IPS DF 6.9 (cell line): ENCODE measurements around the gene GPR6.

Experiments
- DNase-seq: peaks from one replicate; pipeline ENCODE4 v3.0.0-alpha.2; 2013; ENCODE audit warnings: low read depth, low spot score
- H3K27ac ChIP-seq: one replicate; pipeline ENCODE4 v1.5.1; 2013; ENCODE audit warnings: low read length, control low read depth
- H3K27me3 ChIP-seq: 2 replicates; pipeline ENCODE4 v1.6.1; 2013; ENCODE audit warnings: mild to moderate bottlenecking, low read length; ENCODE audit not compliant: control insufficient read depth, insufficient read depth
- H3K36me3 ChIP-seq: 2 replicates; pipeline ENCODE4 v1.6.1; 2013; ENCODE audit warnings: low read length; ENCODE audit not compliant: control insufficient read depth, insufficient read depth
- H3K4me1 ChIP-seq: 2 replicates; pipeline ENCODE4 v1.6.1; 2013; ENCODE audit warnings: low read length; ENCODE audit not compliant: control insufficient read depth, insufficient read depth
- H3K4me3 ChIP-seq: 2 replicates; pipeline ENCODE4 v1.5.1; 2013; ENCODE audit warnings: mild to moderate bottlenecking, low read length
- H3K9me3 ChIP-seq: 2 replicates; pipeline ENCODE4 v1.6.1; 2013; ENCODE audit warnings: low read length, inconsistent platforms; ENCODE audit not compliant: control insufficient read depth, insufficient read depth
- WGBS: extraction: QIAGEN DNeasy Blood & Tissue Kit; methylation state at CpG from one replicate; pipeline ENCODE4 v1.1.7; 2013; ENCODE audit warnings: mixed read lengths, missing lambda C conversion rate; ENCODE audit not compliant: insufficient read length, insufficient coverage; 5-methylcytosine and 5-hydroxymethylcytosine counted together

Gene GPR6, protein sequence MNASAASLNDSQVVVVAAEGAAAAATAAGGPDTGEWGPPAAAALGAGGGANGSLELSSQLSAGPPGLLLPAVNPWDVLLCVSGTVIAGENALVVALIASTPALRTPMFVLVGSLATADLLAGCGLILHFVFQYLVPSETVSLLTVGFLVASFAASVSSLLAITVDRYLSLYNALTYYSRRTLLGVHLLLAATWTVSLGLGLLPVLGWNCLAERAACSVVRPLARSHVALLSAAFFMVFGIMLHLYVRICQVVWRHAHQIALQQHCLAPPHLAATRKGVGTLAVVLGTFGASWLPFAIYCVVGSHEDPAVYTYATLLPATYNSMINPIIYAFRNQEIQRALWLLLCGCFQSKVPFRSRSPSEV

DNA sequence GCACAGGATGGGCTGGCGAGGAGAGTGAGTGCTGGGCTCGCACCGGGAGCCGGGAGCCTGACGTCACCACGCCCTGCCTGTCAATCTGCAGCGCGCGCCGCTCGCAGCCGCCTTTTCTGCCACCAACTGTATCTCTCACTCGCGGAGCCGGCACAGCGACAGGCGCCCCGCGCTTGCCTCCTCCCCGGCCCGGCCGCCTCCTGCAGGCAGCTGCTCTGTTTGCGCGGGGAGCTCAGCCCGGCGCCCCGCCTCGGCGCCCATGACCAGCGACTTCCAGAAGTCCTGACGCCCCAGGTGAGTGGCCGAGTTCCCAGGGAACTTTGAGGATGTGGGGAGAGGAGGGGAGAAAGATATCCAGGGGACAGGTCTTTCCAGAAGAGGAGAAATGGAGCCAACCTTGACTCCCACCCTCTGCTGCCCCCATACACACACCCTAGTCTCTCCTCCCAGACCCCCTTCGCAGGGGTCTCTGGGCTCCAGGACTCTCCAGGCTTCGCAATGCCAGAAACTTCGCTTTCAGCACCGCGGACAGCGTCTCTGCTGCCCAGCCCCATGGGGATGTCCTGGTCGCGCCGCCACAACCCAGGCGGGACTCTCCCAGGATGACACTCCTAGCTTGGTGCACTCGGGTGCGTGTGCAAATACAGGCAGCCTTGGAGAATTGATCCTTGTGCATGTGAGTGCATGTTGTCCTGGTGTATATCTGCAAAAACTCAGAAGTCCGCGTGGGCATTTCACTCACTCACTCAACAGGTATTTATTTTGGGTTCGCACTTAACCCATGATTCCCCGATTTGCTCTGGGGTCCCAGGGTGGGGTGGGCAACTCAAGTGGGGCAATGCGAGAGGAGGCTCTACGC, at the start of gene GPR6:
GPR6 (plus strand) TSS at position 138 of the 859 bp plus-strand sequence. CDS start 802 bp downstream, outside the sequence.
- H3K9me3 ChIP-seq, result no peaks in the 10 kb centered on the region
- peaks cover 3% of the 10 kb centered on the region for H3K4me1 ChIP-seq
- H3K36me3 ChIP-seq, result no peaks in the 10 kb centered on the region; the same call in 1 of the 2 replicates
- peak; percentile 78 for DNase-seq
- no CpG with 5 or more reads among the region's 50 CpGs for WGBS
- H3K27me3 ChIP-seq, result no peaks in the 10 kb centered on the region; the same call in 1 of the 2 replicates
- peak within 1 kb of the TSS; percentile 80; the same call in 1 of the 2 replicates for H3K4me3 ChIP-seq
- no peak within 1 kb of the TSS for H3K27ac ChIP-seq

- H3K36me3 ChIP-seq, result no peaks in the 10 kb centered on the region
- no peak overlapping the region for H3K27ac ChIP-seq
- WGBS, result no CpG with 5 or more reads among the region's 8 CpGs
- no peaks in the 10 kb centered on the region for H3K9me3 ChIP-seq
- no peaks in the 10 kb centered on the region for H3K27me3 ChIP-seq
- H3K4me3 ChIP-seq, result no peak overlapping the region
- no peak for DNase-seq
- no peaks in the 10 kb centered on the region for H3K4me1 ChIP-seq
Observed at GRCh38 chr6:109934293-109934692, 43.8 kb upstream of the GPR6 start.

DNA sequence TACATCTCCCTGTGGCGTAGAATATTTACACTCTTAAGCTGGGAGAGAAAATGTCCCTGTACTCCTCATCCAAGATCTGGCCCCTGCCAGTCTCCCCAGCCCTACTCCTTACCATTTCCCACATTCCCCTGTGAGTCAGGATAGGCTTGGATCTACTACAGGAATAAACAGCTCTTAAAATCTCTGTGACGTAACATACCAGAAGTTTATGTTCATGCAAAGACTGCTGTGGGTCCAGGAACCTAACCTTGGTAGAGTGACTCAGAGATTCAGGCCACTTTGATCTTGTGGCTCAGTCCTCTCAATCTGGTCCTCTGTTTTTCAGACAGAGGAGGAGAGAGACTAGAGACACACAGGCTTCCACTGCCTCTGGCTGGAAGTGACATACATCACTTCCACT, 38.5 kb upstream of the GPR6 start:
- no CpG with 5 or more reads among the region's 2 CpGs for WGBS
- H3K4me1 ChIP-seq, result peaks cover 2% of the 10 kb centered on the region; the same call in 1 of the 2 replicates
- H3K27ac ChIP-seq, result no peak overlapping the region
- no peak overlapping the region for H3K4me3 ChIP-seq
- H3K27me3 ChIP-seq, result no peaks in the 10 kb centered on the region
- no peak for DNase-seq
- no peaks in the 10 kb centered on the region for H3K36me3 ChIP-seq
- H3K9me3 ChIP-seq, result no peaks in the 10 kb centered on the region

DNA sequence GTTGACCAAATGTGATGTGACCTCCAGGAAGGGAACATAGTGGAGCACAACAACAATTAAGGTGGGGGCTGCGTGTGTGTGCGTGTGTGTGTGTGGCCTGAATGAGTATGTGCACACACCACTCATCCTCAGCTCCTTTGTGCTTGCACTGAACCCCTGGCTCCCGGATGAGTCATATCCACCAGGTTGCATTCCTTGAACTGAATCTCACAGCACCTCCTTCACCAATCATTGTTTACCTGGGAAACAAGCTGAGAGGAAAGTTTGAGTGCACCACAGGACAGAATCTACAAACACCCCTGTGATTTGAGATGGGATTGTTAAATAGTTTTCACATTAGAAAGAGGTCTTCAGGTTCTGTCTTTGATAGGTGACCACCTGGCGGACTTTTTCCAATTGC, 33.7 kb upstream of the GPR6 start:
- Histone ChIP-seq H3K9me3 (no peaks in the 10 kb centered on the region), H3K36me3 (no peaks in the 10 kb centered on the region; the same call in 1 of the 2 replicates), H3K4me1 (peaks cover 5% of the 10 kb centered on the region), H3K4me3 (no peak overlapping the region), H3K27ac (no peak overlapping the region), H3K27me3 (no peaks in the 10 kb centered on the region)
- no CpG with 5 or more reads among the region's 4 CpGs for WGBS
- DNase-seq, result peak; percentile 82

GRCh38 chr6:109945091-109945490, 33.0 kb upstream of the GPR6 start:
- Histone ChIP-seq H3K9me3 (no peaks in the 10 kb centered on the region), H3K27ac (no peak overlapping the region)
- DNase-seq, result no peak

DNA sequence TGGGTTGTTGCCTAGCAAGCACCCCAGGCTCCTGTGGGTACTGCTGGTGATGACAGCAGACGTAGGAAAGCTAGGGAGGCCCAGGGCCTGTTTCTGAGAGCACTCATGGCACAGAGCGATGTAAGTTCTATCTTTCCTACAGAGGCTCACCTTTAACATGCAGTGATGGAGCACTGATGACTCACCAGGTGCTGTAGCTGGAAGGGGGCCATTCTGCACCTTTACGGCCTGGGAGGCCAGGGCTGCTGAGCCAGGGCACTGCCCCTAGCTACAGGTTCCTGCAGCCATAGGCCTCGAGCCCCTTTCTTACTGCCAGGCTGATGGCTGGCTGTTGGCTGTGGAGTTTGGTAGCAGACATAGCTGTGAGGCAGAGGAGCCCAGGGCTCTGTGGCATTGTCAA, 31.1 kb upstream of the GPR6 start:
- Histone ChIP-seq H3K36me3 (no peaks in the 10 kb centered on the region; the same call in 1 of the 2 replicates), H3K9me3 (no peaks in the 10 kb centered on the region; the same call in 1 of the 2 replicates), H3K4me3 (no peak overlapping the region), H3K4me1 (peaks cover 6% of the 10 kb centered on the region), H3K27me3 (no peaks in the 10 kb centered on the region), H3K27ac (no peak overlapping the region)
- no CpG with 5 or more reads among the region's 4 CpGs for WGBS
- DNase-seq, result no peak

More at GRCh38 chr6:109945091-109945490, 33.0 kb upstream of the GPR6 start:
- Histone ChIP-seq H3K4me3 (no peak overlapping the region), H3K36me3 (no peaks in the 10 kb centered on the region; the same call in 1 of the 2 replicates), H3K4me1 (peaks cover 5% of the 10 kb centered on the region), H3K27me3 (no peaks in the 10 kb centered on the region)

DNA sequence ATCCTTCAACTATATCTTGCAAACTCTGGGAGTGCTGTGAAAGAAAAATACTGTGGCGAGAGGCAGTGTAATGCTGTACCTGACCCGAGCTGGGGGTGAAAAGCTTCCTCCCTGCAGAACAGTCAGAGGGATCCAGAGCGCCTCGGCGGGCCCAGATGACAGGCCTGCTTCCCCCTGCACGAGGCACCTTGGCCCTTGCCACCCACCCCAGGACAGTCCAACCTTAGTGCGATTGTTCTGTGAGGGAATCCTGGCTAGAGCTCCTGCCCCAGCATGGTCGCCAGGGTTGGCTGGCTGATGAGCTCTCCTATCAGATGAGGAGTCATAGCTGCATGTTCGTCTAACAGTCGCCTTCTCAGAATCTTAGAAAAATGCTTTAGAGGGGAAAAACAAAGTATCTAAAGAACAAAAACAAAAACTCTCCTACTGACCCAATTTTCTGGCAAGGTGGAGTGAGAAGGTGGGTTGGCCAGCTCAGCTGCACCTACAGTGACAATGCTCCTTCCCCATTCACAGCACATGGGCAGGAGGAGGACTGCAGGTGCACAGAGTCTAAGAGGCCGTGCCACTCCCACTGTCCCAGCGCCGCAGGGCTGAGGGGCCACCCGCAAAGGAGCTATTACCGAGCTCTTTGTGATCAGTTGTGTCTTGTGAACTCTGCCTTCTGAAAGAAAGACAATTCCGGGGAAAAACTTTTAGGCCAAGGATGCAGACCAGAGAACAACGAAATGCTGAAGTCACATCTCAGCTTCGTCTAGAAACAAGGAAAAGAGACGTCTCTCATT, 28.6 kb upstream of the GPR6 start:
- no peak for DNase-seq
- no peaks in the 10 kb centered on the region; the same call in 1 of the 2 replicates for H3K36me3 ChIP-seq
- peaks cover 4% of the 10 kb centered on the region for H3K4me1 ChIP-seq
- whole genome bisulfite sequencing, result no CpG with 5 or more reads among the region's 19 CpGs
- H3K4me3 ChIP-seq, result no peak overlapping the region
- H3K27ac ChIP-seq, result no peak overlapping the region
- H3K27me3 ChIP-seq, result no peaks in the 10 kb centered on the region
- no peaks in the 10 kb centered on the region; the same call in 1 of the 2 replicates for H3K9me3 ChIP-seq

- Histone ChIP-seq H3K9me3 (no peaks in the 10 kb centered on the region; the same call in 1 of the 2 replicates), H3K4me3 (no peak overlapping the region), H3K4me1 (peaks cover 1% of the 10 kb centered on the region; the same call in 1 of the 2 replicates), H3K36me3 (no peaks in the 10 kb centered on the region), H3K27ac (no peak overlapping the region), H3K27me3 (no peaks in the 10 kb centered on the region)
- no CpG with 5 or more reads among the region's 2 CpGs for WGBS
- no peak for DNase-seq
Observed at GRCh38 chr6:109955491-109955890, 22.6 kb upstream of the GPR6 start.

GRCh38 chr6:109958626-109959025, 19.5 kb upstream of the GPR6 start:
- Histone ChIP-seq H3K4me1 (no peaks in the 10 kb centered on the region), H3K9me3 (no peaks in the 10 kb centered on the region), H3K27me3 (no peaks in the 10 kb centered on the region), H3K4me3 (no peak overlapping the region), H3K36me3 (no peaks in the 10 kb centered on the region), H3K27ac (no peak overlapping the region)
- DNase-seq, result no peak
- no CpG with 5 or more reads among the region's 1 CpG for WGBS

DNA sequence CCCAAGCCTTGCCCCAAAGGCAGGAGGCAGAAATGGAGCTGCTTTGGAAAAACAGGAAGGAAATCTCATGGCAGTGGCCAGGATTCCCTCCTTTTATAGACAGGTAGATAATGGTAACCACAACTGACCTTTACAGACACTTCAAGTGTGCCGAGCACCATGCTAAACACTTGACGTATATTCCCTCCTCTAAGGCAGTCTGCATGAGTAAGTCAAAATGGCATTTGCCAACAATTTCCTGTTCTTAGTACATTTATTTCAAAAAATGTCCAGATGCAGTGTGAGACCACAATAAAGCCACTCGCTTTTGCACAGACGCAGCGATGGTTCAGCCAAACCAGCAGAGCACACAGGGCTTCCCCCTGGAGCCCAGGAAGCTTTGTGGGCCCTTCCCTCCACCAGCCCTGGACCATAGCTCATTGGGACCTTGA, 16.5 kb upstream of the GPR6 start:
- H3K9me3 ChIP-seq, result no peaks in the 10 kb centered on the region
- H3K36me3 ChIP-seq, result no peaks in the 10 kb centered on the region
- no peak overlapping the region for H3K4me3 ChIP-seq
- no peaks in the 10 kb centered on the region for H3K27me3 ChIP-seq
- H3K27ac ChIP-seq, result no peak overlapping the region
- H3K4me1 ChIP-seq, result no peaks in the 10 kb centered on the region
- no peak for DNase-seq
- WGBS, result no CpG with 5 or more reads among the region's 5 CpGs
